ENCODE data around the gene ASTN2.

The ASTN2 gene

GRCh38 chr9:117305454-117305853, 109.4 kb downstream of the ASTN2 start:
- H2AFZ ChIP-seq (ENCODE audit: low read length), result no peak overlapping the region
- no peaks in the 10 kb centered on the region for H3K9me3 ChIP-seq (replicated peaks; ENCODE audit: insufficient read depth, low read length)
- no peak for DNase-seq
- H3F3A ChIP-seq (ENCODE audit: insufficient read depth, low read length), result no peaks in the 10 kb centered on the region
- H3K4me3 ChIP-seq (ENCODE audit: low read length), result no peak overlapping the region
- H3K36me3 ChIP-seq (replicated peaks; ENCODE audit: insufficient read depth, low read length), result no peaks in the 10 kb centered on the region
- no peaks in the 10 kb centered on the region for H3K4me1 ChIP-seq (ENCODE audit: low read length)
- H4K20me1 ChIP-seq (ENCODE audit: insufficient read depth, low read length), result no peaks in the 10 kb centered on the region
- no peak overlapping the region for H3K9ac ChIP-seq (ENCODE audit: low read length)
- no peak overlapping the region for H3K4me2 ChIP-seq (ENCODE audit: low read depth, low read length)
- H3K27me3 ChIP-seq (replicated peaks; ENCODE audit: insufficient read depth, low read length), result no peaks in the 10 kb centered on the region
- TF ChIP-seq CTCF (IDR thresholded peaks at IDR 0.05; ENCODE audit: low read length) (no peak), EZH2 (optimal IDR thresholded peaks at IDR 0.05; ENCODE audit: low read depth, low read length) (no peak), EZH2phosphoT487 (IDR thresholded peaks at IDR 0.05; ENCODE audit: low read length) (no peak)
- H3K27ac ChIP-seq (ENCODE audit: low read length), result no peak overlapping the region
- H3K79me2 ChIP-seq (ENCODE audit: low read length), result no peaks in the 10 kb centered on the region
- no peaks in the 10 kb centered on the region for H3K9me2 ChIP-seq (replicated peaks; ENCODE audit: insufficient read depth, low read length)

- no peaks in the 10 kb centered on the region for H4K20me1 ChIP-seq (ENCODE audit: insufficient read depth, low read length)
- no peaks in the 10 kb centered on the region for H3K79me2 ChIP-seq (ENCODE audit: low read length)
- no peaks in the 10 kb centered on the region for H3K9me2 ChIP-seq (replicated peaks; ENCODE audit: insufficient read depth, low read length)
- H3K36me3 ChIP-seq (replicated peaks; ENCODE audit: insufficient read depth, low read length), result no peaks in the 10 kb centered on the region
- H3K9me3 ChIP-seq (replicated peaks; ENCODE audit: insufficient read depth, low read length), result no peaks in the 10 kb centered on the region
- no peak overlapping the region for H3K4me2 ChIP-seq (ENCODE audit: low read depth, low read length)
- H3K9ac ChIP-seq (ENCODE audit: low read length), result no peak overlapping the region
- no peak overlapping the region for H3K27ac ChIP-seq (ENCODE audit: low read length)
- no peak overlapping the region for H3K4me3 ChIP-seq (ENCODE audit: low read length)
- no peaks in the 10 kb centered on the region for H3K27me3 ChIP-seq (replicated peaks; ENCODE audit: insufficient read depth, low read length)
- no peaks in the 10 kb centered on the region for H3F3A ChIP-seq (ENCODE audit: insufficient read depth, low read length)
- TF ChIP-seq EZH2phosphoT487 (IDR thresholded peaks at IDR 0.05; ENCODE audit: low read length) (no peak), CTCF (IDR thresholded peaks at IDR 0.05; ENCODE audit: low read length) (no peak), EZH2 (optimal IDR thresholded peaks at IDR 0.05; ENCODE audit: low read depth, low read length) (no peak)
- no peaks in the 10 kb centered on the region for H3K4me1 ChIP-seq (ENCODE audit: low read length)
- no peak for DNase-seq
- no peak overlapping the region for H2AFZ ChIP-seq (ENCODE audit: low read length)
Measured at GRCh38 chr9:117304549-117304948, 110.3 kb downstream of the ASTN2 start.

GRCh38 chr9:117303643-117304230, 111.1 kb downstream of the ASTN2 start:
- H3K27me3 ChIP-seq (replicated peaks; ENCODE audit: insufficient read depth, low read length), result no peaks in the 10 kb centered on the region
- H3K36me3 ChIP-seq (replicated peaks; ENCODE audit: insufficient read depth, low read length), result no peaks in the 10 kb centered on the region
- no peak overlapping the region for H3K27ac ChIP-seq (ENCODE audit: low read length)
- no peak overlapping the region for H3K9ac ChIP-seq (ENCODE audit: low read length)
- H3K9me3 ChIP-seq (replicated peaks; ENCODE audit: insufficient read depth, low read length), result no peaks in the 10 kb centered on the region
- no peaks in the 10 kb centered on the region for H3K79me2 ChIP-seq (ENCODE audit: low read length)
- no peaks in the 10 kb centered on the region for H4K20me1 ChIP-seq (ENCODE audit: insufficient read depth, low read length)
- DNase-seq, result no peak
- no peaks in the 10 kb centered on the region for H3F3A ChIP-seq (ENCODE audit: insufficient read depth, low read length)
- H2AFZ ChIP-seq (ENCODE audit: low read length), result no peak overlapping the region
- no peaks in the 10 kb centered on the region for H3K4me1 ChIP-seq (ENCODE audit: low read length)
- no peak for TF ChIP-seq CTCF (IDR thresholded peaks at IDR 0.05; ENCODE audit: low read length)
- no peak for TF ChIP-seq EZH2phosphoT487 (IDR thresholded peaks at IDR 0.05; ENCODE audit: low read length)
- TF ChIP-seq EZH2 (optimal IDR thresholded peaks at IDR 0.05; ENCODE audit: low read depth, low read length), result no peak
- H3K4me2 ChIP-seq (ENCODE audit: low read depth, low read length), result no peak overlapping the region
- no peak overlapping the region for H3K4me3 ChIP-seq (ENCODE audit: low read length)
- H3K9me2 ChIP-seq (replicated peaks; ENCODE audit: insufficient read depth, low read length), result no peaks in the 10 kb centered on the region

All from MM.1S (cell line).